LoVo (cell line): ENCODE results near the gene ST3GAL2.
"Not testable (repeated sequence)": the region's sequence is repeated elsewhere in the genome, so short reads cannot be mapped to it uniquely, and the experiment has no call there.

ENCODE experiments used
- DNase-seq: peaks from one replicate; pipeline ENCODE4 v3.0.0-alpha.2; 2016; ENCODE audit warnings: low spot score

ST3GAL2 gene

DNA sequence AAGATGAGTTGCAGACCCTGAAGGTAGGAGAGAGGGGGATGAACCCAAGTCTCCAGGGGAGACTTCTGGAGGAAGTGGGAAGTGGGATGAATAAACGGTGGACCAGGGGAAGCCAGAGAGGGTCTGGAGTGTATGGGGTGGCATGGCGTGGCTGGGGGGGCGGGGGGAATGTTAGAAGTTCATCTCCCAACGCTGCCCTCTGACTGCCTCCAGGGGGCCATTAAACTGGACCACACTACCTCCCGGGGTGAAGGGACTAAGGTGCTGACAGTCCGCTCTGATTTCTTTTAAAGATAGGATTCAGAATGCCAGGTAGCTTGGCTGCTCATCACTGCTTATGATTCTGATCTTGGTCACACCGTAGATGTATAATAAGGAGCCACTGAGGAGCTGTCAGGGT, 21.2 kb downstream of the ST3GAL2 start:
- DNase-seq: no peak

DNA sequence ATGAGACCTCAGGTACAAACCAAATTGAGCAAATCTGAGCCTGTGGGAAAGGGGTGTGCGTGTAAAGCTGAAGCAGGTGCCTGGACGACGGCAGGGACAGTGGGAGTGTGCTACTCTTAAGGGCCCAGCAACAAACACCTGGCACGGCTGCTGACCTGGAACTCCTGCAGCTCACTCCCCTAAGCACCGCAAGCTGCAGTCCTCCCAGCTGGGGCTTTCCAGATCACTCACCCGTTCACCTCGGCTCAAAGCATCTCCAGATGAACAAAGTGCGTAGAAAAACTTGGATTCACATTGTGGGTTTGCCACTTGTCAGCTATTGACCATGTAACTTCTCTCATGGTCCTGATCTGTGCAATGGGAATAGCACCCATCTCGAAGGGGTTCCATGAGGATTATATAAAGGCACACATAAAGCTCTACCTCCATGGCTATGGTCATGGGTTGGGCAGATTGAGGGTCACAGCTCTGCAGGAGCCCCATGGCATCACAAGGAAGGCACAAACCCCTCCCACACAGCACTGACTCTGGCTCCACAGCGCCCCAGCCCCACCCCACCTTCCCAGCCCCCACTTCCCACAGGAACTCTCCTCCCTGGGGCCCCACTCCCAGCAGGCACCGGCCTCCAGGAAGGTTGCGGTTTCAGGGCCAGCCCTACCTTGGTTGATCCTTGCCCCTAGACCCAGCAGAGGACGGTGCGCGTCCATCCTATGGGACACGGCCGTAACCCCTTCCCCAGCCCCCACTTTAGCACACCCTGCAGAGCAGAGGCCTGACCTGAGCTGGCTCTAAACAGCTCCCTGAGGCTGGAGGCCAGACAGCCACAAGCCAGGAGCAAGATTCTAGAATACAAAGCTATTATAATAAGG, 21.9 kb downstream of the ST3GAL2 start:
- no peak for DNase-seq

DNA sequence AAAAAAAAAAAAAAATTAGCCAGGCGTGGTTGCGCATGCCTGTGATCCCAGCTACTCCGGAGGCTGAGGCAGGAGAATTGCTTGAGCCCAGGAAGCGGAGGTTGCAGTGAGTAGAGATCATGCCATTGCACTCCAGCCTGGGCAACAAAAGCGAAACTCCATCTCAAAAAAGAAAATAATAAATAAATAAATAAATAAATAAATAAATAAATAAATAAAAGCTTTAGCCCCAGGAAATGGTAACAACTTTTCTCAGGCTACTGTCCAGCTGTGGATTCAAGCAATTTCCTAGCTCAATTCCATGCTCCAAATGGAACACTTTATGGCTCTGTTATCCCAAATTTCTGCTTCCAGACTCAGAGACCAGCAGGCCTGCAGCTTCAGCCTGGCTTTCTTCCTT, 25.3 kb downstream of the ST3GAL2 start:
- DNase-seq: not testable (repeated sequence)

DNA sequence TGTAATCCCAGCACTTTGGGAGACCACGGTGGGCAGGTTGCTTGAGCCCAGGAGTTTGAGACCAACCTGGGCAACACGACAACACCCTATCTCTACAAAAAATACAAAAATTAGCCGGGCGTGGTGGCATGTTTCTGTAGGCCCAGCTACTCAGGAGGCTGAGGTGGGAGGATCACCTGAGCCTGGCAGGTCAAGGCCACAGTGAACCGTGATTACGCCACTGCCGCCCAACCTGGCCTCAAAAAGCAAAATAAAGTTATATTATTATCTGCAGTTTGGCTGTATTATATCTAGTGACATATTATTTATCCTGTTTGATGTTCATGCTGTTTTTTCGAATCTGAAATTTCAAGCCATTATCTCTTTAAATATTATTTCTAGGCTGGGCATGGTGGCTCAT, 26.5 kb downstream of the ST3GAL2 start:
- DNase-seq: no peak

GRCh38 chr16:70410734-70411133, 28.2 kb downstream of the ST3GAL2 start:
- no peak for DNase-seq

- no peak for DNase-seq
These were observed 31.1 kb downstream of the ST3GAL2 start for GRCh38 chr16:70407811-70408274.

DNA sequence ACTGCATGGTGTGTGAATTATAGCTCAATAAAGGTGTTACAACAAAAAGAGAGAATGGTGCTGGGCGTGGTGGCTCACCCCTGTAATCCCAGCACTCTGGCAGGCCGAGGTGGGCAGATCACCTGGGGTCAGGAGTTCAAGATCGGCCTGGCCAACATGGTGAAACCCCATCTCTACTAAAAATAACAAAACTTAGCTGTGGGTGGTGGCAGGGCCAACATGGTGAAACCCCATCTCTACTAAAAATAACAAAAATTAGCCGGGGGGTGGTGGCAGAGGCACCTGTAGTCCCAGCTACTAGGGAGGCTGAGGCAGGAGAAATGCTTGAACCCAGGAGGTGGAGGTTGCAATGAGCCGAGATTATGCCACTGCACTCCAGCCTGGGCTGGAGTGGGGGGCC, 32.8 kb downstream of the ST3GAL2 start:
- not testable (repeated sequence) for DNase-seq

GRCh38 chr16:70402916-70403659, 35.8 kb downstream of the ST3GAL2 start:
- DNase-seq: no peak

GRCh38 chr16:70399951-70400350, 38.9 kb downstream of the ST3GAL2 start:
- no peak for DNase-seq

DNA sequence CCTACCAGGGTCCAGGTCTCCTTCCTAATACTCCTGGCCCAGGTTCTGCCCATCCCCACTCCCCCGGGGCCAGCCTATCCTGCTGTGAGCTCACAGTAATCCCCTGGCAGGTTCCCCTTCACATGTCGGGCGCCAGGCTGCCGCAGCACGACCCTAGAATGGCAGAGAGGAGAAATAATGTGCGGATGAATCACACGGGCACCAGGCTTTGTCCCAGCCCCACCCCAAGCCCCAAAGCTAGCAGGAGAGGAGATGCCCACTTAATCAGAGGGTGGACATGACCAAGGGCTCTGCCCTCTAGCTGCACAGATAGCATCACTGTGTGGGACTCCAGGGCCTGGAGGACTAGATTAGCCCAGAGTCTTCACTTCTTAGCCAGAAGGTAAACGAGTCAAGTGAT, 39.5 kb downstream of the ST3GAL2 start:
- no peak for DNase-seq

DNA sequence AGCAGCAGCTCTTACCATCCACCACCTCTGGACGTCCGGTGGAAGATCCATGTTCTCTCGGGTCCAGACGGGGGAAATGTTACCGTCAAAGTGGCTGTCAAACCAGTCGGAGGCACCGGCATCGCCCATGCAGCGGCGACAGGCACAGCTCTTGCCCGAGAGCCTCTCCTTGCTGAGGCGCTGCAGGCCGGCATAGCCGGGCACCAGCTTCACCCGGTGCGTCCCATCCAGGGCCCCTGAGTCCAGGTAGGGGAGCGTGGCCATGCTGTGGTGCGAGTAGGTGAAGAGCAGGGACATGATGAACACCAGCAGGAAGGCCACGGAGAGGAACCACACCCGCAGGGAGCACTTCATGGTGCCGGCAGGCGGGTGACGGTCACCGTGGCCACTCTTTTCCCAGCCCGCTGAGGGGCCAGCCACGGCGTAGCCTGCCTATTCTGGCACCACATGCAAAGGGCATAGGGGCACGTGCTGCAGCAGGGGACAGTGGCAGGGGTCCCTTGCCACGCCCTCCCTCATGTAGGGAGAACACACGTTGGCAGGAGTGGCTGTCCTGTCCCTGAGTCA, 40.6 kb downstream of the ST3GAL2 start:
- DNase-seq: no peak

DNA sequence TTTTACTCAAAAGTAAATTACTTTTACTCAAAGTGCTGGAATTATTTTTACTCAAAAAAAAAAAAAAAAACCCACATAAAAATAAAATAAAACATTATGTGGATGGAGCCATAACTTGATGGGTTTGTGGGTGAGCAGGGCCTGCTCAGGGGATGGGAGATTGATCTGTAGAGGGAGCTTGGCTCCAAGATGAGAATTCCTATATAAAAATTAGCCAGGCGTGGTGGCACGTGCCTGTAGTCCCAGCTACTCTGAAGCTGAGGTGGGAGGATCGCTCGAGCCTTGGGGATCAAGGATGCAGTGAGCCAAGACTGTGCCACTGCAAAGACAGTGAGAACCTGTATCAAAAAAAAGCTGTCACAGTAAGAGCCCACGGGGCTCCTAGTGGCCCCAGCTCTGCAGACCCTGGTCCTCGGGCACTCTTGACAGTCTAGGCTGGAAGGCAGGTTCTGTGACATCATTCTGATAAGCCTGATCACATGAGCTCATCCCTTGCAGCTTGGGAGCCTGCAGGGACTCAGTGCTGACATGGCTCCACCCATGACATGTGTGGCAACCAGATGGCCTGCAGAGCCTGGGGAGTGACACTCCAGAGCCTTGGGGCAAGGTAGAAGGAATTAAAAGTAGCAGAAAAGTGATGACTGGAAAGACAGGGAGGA, 42.5 kb downstream of the ST3GAL2 start:
- DNase-seq: no peak

DNA sequence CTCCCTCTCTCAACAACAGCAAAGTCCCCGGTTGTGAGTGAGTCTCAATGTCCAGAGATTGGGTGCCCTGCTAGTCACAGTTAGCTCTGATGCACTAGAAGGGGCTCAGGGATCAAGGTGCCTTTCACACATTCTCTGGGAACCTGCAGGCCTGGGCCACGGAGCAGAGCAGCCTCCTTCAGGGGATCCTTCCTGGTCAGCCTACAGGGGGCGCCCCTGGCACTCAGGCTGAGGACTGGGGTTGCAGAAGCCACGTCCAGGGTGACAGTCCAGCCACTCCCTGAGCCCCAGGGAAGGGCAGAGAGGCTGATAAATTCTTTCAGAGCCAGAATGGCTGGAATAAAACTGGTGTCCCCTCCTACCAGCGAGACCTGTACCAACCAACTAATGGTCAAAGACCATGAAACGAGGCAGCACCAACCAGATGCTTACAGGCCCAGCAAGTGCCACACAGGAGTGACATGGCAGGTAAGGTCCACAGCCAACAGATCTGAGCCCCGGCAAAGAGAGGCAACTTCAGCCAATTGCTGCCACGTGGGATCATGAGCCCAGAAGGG, 43.5 kb downstream of the ST3GAL2 start:
- peak; percentile 45 for DNase-seq

- DNase-seq: no peak
These were observed 44.0 kb downstream of the ST3GAL2 start for GRCh38 chr16:70394853-70395252.

DNA sequence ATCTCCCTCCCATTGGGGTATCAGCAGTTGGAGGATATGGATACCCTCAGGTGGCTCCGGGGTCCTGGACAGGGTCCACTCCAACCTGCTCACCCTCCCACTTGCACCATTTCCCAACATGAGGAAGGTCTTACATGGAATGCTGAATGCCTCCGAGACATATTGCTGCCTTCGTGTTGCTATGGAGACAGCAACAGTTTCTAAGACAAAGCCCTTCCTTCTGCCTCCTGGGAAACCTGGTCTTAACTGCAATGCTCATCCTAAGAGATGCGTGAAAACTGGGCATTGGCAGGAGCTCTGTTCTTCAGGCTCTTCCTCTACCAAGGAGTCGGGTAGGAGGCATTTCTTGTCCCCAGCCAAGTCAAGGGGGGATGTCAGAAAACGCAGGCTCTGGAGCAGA, 45.2 kb downstream of the ST3GAL2 start:
- no peak for DNase-seq

DNA sequence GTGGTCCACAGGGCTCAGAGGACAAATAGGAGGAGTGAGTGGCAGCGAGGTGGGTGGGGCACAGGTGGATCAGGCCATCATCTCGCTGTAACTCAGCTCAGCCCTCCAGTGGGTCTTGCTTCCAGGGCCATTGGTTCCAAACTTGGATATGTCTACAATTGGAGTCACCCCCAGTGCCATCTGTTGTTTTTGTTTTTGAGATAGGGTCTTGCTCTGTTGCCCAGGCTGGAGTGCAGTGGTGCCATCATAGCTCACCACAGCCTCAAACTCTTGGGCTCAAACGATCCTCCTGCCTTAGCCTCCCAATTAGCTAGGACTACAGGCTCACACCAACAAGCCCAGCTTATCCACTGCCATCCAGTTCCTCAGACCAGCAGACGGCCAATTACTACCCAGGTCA, 46.3 kb downstream of the ST3GAL2 start:
- DNase-seq: no peak

GRCh38 chr16:70391881-70392481, 46.9 kb downstream of the ST3GAL2 start:
- DNase-seq: peak; percentile 29

DNA sequence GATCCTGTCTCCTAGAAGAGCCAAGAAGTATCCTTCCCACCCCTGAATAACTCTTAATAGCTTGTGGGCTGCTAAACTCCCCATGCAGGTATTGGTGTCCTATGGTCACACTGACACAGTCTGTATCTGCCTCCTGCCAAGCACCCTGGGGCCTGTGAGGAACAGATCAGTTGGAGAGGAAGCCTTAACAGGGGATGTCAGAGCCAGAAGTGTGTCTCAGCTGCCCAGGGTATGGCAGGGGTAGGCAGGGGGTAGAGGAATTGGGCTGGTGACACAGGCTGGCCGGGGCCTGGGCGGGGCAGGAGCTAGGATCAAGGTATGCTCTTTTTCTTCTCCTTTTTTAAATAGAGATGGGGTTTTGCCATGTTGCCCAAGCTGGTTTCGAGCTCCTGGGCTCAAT, 47.5 kb downstream of the ST3GAL2 start:
- DNase-seq: no peak

- DNase-seq: no peak
These were observed 48.1 kb downstream of the ST3GAL2 start for GRCh38 chr16:70390774-70391173.

DNA sequence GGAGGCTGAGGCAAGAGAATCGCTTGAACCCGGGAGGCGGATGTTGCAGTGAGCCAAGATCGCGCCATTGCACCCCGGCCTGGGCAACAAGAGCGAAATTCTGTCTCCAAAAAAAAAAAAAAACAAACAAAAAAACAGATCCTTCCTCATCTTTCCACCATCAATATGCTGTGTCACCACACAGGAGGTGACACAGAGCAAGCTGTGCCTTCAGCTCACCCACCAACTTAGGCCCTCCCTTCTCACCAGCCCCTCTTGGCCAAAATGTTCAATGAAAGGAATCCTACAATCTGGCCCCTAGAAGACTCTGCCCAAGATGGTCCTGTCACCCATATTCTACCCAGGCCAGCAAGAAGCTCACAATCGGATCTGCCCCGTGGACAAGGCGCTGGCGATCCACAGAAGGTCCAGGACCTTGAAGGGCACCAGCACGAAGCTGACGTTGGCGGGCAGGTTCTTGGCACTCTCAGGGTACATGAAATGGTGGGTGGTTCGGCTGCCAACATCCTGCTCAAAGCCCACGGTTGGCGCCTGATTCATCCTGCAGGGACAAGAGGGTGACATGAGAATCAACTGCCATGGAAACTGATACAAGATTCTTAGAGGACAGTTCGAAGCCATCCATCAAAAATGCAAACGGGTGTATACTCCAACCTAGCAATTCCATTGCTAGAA, 50.8 kb downstream of the ST3GAL2 start:
- no peak for DNase-seq
